GM12801 (cell line): ENCODE data around the gene MYO3B.

Experiments used
- CTCF ChIP-seq: IDR thresholded peaks from one replicate; pipeline ENCODE4 v1.5.1; 2011; ENCODE audit warnings: control low read depth; ENCODE audit not compliant: insufficient read length; ENCODE audit errors: extremely low read depth

Gene MYO3B

GRCh38 chr2:170321526-170321925 is 143.6 kb downstream of the MYO3B start:
- TF ChIP-seq CTCF: no peak

DNA sequence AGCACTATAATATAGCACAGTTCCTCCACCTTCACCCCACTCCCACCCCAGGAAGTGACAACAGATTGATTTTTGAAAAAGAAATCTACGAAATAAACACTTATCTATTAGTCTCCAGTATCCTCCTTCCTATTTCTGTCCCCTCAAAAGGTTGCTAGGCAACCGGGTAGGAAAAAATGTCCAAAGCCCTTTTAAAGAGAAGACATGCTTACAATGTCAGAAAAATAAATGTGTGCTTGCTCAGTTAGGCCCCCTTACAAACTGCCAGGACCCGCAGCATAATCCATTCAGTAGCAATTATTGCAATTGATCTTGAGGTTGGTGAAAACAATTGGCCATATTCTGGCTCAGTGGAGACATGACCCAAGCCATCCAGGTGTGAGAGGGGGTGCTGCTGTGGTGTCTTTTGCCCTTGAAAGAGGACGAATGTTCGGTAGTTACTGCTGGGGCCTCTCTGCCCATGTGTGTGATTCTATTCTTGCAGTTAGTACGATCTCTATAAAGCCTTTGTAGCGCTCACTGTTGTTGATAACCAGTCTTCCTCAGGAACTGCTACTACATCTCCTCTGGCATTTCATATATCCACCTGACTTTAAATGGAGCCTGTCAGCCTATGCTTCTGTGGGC is 144.3 kb downstream of the MYO3B start:
- TF ChIP-seq CTCF: no peak

- TF ChIP-seq CTCF: no peak
These were observed 145.8 kb downstream of the MYO3B start for GRCh38 chr2:170323743-170324142.

GRCh38 chr2:170324640-170325046 is 146.7 kb downstream of the MYO3B start:
- no peak for TF ChIP-seq CTCF

DNA sequence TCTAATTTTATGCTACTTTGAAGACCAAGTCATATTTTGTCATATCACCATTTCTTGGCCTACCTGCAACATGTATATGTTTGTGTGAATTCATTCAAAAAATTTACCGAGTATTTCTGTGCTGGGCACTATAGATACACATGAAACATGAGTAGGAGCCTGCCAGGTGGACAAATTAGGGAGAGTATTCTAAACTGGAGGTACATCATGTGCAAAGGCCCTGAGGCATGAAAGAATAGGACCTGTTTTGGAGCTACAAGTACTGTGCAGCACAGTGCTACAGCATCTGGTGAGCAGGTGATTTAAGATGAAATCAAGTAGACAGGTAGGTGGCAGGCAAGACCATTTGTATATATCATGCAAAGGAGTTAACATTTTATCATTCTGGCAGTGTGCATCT is 152.9 kb downstream of the MYO3B start:
- TF ChIP-seq CTCF: no peak

DNA sequence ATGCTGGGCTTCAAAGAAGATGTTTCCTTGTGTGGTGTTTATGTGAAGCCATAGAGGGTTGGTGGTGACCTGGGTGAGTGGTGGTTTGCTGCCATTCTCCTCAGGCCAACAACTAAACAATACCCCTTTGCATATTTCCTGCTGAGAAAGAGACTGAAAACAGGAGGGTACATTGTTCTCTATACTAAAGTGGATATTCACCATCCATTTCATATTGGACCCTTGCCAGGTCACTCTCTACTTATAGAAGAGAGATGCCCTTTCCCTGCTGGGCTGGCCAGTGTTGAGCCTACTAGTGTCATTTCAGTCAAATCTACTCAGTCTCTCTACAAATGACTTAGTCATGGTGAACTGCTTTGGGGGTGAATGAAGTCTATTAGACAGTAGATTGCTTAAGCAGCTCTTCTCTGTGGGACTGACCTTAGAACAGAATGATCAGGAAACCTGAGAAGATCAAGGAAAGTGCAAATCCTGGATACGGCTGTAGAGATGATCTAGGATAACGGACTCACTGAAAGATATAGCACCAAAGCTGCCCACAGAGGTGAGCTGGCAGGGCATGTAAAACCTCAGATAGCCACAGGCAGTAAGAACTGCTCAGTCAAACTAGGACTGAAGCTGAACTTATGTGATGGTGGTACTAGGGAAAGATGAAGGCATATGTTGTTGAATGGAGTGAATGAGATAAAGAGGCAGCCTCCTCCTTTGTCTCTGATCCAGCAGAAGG is 154.9 kb downstream of the MYO3B start:
- TF ChIP-seq CTCF: no peak

GRCh38 chr2:170335351-170335750 is 157.4 kb downstream of the MYO3B start:
- no peak for TF ChIP-seq CTCF
